Right kidney (tissue), 1 donor: ENCODE results near the gene JAZF1.

Experiments used
- DNase-seq: peaks from one replicate; pipeline ENCODE4 v3.0.0-alpha.2; 2016

The JAZF1 gene

GRCh38 chr7:28166982-28167715, 13.4 kb downstream of the JAZF1 start:
- no peak for DNase-seq

GRCh38 chr7:28165961-28166955, 14.3 kb downstream of the JAZF1 start:
- DNase-seq, result no peak

GRCh38 chr7:28165261-28165660, 15.3 kb downstream of the JAZF1 start:
- DNase-seq, result no peak

DNA sequence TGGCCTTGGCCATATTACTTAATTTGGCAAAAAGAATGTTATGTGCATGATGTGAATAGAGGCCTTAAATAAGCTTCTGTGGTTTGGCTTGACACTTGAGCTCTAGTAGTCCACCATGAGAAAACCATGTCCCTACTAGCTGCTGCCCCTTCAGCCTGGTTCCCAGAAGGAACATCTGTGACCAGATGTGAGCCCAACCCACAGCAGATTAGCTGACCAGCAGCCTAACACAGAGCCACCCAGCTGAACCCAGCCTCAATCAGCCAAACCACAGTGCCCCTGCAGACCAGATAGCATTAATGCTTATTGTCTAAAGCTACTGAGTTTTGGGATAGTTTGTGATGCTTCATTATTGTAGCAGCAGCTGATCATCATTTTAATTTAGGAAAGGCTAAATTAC, 16.6 kb downstream of the JAZF1 start:
- no peak for DNase-seq

DNA sequence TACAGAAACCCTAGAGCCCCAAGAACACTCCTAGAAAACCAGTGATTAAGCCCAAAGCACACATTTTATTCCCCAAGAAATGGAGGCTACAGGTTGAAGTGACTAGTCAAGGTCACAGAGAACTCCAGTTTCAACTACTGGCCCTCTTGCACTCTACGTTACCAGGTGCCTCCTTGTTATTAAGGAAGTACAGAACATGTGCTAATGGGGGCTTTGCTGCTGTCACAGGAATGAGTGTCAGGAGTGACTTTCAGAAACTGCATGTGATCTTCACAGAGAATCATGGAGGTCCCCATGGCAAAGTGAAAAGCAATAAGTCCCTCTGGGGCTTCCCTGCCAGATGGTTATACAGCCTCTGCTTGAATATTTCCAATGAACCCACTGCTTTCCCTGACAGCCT, 19.3 kb downstream of the JAZF1 start:
- DNase-seq, result no peak

DNA sequence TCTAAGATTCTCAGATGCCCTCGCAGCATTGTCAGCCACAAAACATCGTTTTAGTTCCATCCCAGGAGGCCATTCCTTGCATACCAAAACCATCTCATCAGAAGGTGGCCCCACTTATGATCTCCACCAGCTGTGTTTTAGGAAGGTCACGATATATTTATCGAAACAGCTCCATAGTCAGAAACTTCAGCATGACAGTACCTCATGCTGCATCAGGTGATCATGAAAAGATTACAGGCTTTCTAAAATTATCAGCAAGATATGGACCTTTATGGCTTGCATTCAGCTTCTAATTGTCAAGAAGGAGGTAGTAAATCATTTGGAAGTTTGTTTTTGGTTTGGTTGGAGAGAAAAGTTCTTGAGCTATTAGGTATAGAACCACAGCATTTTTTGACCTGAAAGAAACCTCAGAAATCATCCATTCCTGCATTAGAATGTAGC, 20.0 kb downstream of the JAZF1 start:
- no peak for DNase-seq

DNA sequence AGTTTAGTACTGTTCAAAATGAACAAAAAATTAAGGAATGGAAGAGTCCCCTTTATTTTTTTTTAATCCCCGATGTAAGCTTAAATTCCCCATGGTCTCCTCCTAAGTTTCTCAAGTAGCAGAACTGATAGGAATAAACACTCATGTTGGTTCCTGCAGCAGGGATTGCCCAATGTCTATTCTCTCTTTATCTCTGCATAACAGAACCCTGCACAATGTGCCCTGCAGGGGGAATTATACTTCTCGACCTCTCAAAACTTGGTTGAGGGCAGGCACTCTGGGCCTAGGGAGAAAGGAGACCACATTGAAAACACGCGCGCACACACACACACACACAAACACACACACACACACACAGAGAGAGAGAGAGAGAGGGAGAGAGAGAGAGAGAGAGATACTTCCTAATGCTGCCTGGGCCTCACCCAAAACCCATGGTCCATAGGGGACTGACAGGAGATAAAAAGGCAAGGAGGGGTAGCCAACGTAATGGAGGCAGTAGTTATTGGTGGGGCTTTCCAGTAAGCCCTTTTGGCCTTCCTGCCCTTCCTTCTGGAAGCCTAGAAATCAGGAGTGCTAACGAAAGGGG, 22.7 kb downstream of the JAZF1 start:
- DNase-seq, result no peak

DNA sequence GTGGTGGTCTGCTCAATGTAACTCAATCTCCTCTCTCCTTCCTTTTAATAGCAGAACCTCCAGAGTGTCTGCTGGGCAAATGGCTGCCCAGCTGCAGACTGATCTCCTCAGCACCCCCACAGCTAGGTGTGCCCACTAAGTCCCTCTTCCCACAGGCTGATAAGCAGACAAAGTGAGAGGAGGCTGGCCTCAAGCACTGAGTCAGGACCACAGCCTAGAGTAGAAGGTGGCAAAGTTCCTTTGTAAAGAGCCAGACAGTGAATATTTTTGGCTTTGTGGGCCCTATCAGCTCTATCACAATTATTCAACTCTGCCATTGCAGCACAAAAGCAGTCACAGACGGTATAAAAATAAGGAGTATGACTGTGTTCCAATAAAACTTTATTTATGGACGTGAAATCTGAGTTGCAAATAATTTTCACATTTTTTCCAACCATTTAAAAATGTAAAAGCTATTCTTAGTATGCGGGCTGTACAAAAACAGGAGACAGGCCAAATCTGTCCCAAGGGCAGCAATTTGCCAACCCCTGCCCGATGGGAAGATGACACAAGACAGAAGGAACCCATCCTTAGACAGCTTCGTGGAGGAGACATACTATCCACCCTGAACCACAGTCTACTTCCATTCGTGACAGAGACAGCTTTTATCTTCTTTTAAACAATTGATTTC, 23.4 kb downstream of the JAZF1 start:
- DNase-seq, result no peak

DNA sequence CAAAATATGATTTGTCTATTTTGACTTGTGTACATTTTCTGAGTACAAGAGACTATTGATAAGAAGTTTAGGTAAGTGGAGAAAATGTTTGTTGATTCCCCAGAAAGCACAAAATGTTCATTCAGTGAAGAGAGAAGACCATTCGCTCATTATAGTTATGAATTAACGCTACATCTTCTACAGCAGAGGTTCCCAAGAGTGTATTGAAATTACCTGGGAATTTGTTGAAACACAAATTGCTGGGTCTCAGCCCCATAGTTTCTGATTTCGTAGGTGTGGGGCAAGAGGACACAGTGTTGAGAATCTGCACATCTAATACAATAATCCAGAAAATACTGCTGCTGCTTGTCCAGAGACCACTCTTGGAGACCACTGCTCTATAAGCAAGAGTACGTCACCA, 24.2 kb downstream of the JAZF1 start:
- DNase-seq, result no peak

- no peak for DNase-seq
Measured at GRCh38 chr7:28155964-28156363, 24.6 kb downstream of the JAZF1 start.

- no peak for DNase-seq
Measured at GRCh38 chr7:28155019-28155660, 25.5 kb downstream of the JAZF1 start.

- DNase-seq, result no peak
Measured at GRCh38 chr7:28152594-28152993, 28.0 kb downstream of the JAZF1 start.

- no peak for DNase-seq
Measured at GRCh38 chr7:28151965-28152364, 28.6 kb downstream of the JAZF1 start.

GRCh38 chr7:28149291-28150101, 31.1 kb downstream of the JAZF1 start:
- no peak for DNase-seq

GRCh38 chr7:28145931-28146330, 34.7 kb downstream of the JAZF1 start:
- DNase-seq, result no peak

DNA sequence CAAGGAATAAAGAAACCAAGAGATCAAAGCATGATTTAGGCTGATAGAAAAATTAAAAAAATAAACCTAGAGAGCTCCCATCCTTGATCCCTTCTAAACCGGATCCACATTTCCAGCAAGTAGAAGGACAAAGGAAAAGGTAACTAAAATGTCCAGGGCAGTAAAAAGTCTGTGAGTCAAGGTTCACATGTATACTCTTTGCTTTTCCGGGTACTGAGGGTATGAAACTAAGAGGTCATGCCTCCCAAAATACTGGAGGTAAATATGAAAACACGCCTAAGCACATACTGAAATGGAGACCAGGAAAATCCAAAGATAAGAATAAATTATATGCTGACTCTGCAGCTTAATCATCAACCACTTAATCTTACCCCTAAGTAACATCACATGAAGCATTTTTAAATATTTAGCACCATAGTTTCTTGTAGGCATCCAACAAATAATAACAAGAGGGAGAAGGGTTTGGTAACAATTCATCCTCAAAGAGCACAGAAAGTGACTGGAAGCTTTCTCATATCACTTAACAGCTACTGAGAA, 35.4 kb downstream of the JAZF1 start:
- DNase-seq, result no peak

DNA sequence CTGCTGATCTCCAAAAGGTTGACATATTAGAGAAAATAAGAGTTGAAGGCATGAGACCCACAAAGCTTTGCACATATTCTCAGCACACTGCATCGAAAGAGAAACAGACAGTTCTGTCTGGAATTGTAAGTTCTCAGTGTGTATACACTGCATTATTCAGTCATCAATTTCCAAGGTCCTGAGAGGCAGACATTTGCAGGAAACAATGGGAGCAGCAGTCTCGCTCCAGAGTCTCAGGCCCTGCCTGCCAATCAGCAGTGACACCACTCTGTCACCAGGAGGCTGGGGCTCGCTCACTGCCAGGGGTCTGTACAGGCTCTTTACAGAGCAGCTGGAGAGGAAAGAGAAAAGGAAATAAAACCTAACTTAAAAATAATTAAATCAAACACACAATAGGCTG, 36.3 kb downstream of the JAZF1 start:
- no peak for DNase-seq

- no peak for DNase-seq
Measured at GRCh38 chr7:28142650-28143049, 37.9 kb downstream of the JAZF1 start.

DNA sequence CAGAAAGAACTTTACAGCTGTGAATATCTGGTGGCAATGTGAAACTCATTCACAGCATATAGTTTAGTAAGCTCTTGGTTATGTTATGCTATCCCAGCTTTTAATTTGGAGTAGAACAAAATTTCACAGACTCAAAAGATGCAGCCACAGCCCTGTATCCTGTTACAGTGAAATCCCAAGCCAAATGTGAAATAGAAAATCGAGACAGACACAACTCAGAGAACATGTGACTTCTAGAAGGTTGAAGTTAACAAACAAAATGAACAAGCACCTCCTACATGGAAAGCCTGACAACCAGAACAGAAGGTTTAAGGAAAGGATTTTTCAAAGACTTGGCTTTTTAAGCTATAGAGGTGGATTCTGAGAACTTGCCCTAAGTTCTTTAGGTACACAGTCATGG, 39.6 kb downstream of the JAZF1 start:
- no peak for DNase-seq

DNA sequence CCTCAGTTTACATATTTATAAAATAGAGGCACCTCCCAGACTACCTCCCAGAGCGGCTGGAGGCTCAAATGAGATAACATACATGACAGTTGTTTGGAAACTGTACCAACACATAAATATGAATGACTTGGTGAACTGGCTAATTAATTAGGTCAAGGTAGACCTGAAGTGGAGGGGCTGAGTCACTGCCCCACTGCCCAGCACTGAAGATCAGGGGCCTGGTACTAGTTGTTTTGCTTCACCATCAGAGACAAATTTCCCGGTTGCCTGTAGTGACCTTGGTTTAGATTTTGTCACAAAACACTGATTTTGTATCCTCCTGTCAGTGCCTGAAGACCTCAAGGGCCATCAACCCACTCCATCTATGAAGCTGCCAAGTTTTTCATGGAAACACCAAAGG, 41.8 kb downstream of the JAZF1 start:
- DNase-seq, result no peak

- no peak for DNase-seq
Measured at GRCh38 chr7:28137463-28137862, 43.1 kb downstream of the JAZF1 start.
